Stomach (tissue), 4 donors: ENCODE data around the gene NUAK1.

ENCODE experiments used
- EP300 ChIP-seq: sonication (generic); formaldehyde crosslinking; IDR thresholded peaks from one replicate; pipeline ENCODE4 v1.6.1; 2017; ENCODE audit warnings: antibody characterized with exemption
- POLR2AphosphoS5 ChIP-seq, 3 donors: sonication (generic); formaldehyde crosslinking; IDR thresholded peaks; one replicate each; pipeline ENCODE4 v1.6.1; 2016; ENCODE audit warnings: antibody characterized with exemption in 3 of 3
- TF ChIP-seq, protein P1 (sequence below), 7 experiments: fragments of 450-650 bp in 4 of 7; fragments of 200-600 bp in 3 of 7; sonication (generic) in 3 of 7; IDR thresholded peaks; one replicate each; pipeline ENCODE4 v1.5.1; 2016 to 2019; ENCODE audit warnings: antibody characterized with exemption in 7 of 7, control low read depth in 2 of 7, mild to moderate bottlenecking in 1 of 7

DNA sequence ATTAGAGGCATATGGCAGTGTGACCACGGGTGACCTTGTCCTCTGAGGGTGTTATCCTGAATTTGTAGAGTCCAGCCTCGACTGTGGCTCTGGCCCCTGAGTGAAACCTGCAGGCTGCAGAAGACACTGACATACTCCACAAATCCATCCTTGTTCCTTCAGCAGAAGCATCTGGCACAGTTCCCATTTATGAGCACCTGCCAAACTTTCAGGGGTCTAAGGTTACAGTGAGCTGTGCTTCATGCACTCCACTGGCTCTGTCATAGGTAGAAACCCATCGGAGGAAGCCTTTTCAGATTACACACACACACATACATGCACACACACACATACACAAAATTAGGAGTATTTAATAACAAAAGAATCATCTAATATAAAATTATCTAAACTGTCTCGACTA lies 13.6 kb upstream of the NUAK1 start:
- TF ChIP-seq EP300 (no peak), POLR2AphosphoS5 (IDR thresholded peaks at IDR 0.05) (no peak)
- TF ChIP-seq, protein P1, sequence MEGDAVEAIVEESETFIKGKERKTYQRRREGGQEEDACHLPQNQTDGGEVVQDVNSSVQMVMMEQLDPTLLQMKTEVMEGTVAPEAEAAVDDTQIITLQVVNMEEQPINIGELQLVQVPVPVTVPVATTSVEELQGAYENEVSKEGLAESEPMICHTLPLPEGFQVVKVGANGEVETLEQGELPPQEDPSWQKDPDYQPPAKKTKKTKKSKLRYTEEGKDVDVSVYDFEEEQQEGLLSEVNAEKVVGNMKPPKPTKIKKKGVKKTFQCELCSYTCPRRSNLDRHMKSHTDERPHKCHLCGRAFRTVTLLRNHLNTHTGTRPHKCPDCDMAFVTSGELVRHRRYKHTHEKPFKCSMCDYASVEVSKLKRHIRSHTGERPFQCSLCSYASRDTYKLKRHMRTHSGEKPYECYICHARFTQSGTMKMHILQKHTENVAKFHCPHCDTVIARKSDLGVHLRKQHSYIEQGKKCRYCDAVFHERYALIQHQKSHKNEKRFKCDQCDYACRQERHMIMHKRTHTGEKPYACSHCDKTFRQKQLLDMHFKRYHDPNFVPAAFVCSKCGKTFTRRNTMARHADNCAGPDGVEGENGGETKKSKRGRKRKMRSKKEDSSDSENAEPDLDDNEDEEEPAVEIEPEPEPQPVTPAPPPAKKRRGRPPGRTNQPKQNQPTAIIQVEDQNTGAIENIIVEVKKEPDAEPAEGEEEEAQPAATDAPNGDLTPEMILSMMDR (IDR thresholded peaks at IDR 0.05), result no peak
